Measurements from ENCODE around the gene PTCHD1.

The PTCHD1 gene

DNA sequence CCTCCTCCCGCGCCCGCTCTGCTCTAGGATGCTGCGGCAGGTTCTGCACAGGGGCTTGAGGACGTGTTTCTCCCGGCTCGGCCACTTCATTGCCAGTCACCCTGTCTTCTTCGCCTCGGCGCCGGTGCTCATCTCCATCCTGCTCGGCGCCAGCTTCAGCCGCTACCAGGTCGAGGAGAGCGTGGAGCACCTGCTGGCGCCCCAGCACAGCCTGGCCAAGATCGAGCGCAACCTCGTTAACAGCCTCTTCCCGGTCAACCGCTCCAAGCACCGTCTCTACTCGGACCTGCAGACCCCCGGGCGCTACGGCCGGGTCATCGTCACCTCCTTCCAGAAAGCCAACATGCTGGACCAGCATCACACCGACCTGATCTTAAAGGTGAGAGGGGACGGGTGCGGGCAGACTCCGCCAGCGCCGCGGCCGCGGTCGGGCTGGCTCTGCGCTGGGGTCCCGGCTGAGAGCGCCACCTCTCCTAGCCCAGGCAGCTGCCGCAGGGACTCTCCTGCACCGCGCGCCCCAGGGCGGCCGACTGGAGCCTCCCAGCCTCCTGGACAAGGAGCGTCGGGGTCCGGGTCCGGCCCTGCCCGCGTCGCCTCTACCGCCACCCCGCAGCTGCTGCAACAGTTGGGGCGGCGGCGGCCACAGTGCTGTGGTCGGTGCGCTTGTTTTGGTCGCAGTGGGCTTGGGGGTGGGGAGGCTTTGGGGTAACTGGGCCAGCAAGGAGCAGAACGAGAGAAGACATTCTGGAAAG lies at the start of gene PTCHD1:
Gene PTCHD1 (plus strand): TSS at position 2 of the 752 bp plus-strand sequence. CDS start 27 bp downstream, at position 29.
- DNase-seq = no peak

GRCh38 chrX:23286731-23287130 lies 47.9 kb upstream of the PTCHD1 start:
- DNase-seq = no peak

DNA sequence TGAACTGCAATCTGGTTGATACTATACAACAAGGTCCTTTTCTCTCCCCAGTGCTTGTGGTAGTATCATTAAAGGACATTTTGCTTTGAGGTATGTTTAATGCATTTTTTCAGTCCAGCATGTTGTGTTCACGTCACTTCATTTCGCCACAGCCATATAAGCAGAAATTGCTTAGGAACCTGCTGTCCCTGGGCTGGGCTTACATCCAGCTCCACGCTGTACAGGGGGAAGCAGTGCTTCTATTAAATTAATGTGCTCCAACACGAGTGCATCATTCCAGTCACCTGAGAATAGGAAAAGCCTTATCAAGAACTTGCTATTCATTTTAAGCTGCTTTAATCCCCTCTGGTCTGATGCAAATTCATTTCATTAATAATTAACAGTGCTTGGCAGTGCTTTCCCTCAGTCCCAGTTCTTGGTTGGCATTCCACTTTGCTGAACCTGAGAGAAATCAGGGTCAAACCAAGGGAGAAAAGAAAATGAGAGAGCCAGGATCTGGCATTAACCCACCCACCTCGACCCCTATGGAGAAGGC lies 47.4 kb upstream of the PTCHD1 start:
- no peak for DNase-seq

DNA sequence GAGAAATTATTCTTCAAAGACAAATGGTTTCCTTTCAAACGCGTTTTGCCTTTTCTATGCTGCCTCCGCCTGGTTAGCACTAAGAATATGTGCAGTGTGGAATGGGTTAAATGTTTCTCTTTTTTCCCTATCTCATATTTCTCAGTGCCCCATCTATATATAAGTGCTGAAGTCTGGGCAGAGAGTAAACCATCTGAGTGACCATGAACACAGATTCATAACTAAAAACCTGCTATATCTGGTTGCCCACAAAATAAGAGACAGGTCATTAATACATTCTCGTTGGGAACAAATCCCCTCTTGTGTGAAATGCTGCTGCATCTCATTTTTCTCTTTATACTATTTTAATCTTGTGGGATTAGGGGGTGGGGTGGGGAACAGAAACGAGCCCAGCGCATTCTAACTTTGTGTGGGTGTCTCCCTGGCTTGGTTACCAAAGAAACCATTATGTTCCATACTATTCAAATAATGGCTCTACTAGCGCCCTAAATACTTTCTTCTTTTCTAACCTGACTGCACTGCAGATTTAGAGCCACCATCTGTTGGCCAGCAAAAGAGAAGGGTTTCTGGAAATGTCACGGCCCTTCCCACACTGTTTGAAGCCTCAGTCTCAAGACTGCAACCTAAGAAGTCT lies 42.2 kb upstream of the PTCHD1 start:
- DNase-seq = no peak

DNA sequence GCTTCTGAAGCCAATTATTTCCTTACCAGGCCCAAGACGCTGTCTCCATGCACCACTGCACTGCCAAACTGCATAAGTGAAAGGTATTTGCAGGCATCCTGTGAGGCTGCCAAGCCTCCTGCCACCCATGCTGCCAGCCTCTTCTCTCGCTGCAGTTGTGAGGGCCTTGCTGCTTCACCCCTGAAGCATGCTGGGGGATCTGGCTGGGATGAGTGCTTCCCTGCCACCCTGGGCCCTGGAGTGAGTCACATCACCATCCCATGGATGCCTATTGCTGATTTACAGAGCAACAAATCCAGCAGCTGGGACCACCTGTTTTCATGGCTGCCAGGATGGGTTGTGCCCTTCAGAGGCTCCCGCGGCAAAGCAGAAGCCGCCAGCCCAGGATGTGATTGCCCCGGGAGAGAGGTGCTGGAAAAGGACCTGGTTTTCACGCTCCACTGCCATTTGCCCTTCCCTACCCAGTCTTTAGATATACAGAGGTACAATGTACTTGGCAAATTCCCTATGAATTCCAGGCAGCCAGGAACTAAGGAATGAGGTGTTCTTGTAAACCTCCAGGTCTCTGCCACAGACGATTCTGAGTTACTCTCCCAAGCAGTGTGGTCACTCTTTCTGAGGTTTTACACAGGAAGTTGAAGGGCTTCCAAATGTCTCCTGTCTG lies 41.5 kb upstream of the PTCHD1 start:
- no peak for DNase-seq

DNA sequence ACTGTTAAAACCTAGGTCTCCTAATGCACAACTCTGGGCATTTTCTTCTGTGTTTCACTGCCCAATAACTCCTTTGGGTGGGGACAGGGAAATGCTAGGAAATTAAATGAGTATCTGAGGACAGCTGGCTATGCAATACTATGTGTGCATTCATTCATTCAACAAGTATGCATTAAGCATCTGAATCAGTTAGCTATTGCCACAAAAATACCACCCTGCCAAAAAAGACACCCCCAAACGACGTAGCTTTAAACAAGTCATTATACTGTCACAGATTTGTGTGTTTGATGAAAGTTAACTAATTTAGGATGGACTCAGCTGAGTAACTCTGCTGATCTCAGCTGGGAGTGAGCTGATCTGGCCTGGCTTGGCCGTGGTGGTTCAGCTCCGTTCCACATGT lies 29.8 kb upstream of the PTCHD1 start:
- no peak for DNase-seq

GRCh38 chrX:23311731-23312130 lies 22.9 kb upstream of the PTCHD1 start:
- DNase-seq = no peak

DNA sequence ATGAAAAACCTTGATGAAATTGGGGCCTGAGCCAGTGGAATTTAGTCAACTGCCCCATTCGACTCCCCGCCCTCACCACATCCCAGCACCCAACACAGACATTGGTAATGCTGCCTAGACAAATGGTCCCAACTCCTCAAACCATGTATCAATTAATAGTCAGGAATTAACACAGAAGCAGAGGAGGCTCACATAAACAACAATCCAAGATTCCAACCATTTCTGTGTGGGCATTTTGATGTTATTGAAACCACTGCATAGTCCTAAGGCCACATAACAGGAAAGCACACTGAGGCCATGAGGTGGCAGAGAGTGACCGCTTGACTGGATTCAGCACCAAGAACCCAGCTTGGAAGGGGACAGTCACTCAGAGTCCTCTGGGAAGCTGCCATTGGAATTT lies 22.5 kb upstream of the PTCHD1 start:
- DNase-seq = no peak

DNA sequence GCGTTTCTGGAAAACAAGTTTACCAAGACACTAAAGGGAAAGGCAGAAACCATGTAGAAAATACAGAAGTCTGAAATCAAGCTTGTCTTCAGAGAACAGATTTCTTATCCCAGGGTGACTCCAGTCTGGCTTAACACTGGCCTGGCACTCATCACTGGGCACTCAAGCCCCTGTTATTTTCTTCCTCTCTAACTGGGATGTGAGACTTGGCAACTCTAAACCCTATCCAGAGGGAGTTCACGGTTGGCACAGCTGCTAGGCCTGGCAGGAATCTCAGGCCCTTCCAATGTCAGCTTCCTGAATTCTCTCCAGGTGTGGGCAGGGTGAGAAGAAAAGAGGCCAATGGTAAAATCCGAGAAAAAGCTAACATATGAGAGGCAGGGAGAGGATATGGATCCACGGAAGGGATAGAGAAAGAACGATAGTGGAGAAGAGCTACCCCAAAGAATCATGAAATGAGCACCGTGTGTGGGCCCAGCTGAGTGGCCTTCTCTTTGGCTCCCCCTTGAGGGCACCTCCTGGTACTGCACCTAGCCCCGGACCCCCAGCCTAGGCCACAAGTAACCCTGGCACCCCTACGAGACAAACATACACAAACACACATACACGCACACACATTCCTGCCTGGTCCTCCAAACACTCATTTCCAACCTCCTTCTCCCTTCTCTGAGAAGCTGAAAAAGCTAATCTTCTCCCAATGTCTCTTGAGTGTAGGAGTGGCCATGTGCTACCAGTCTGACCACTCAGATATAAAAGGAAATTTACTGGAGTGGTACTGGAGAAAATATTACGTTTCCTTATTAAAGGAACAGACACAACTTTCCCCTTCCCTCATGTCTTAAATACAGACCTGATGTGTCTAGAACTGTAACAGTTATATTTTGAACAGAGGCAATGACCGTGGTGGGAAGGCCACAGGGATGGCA lies 16.6 kb upstream of the PTCHD1 start:
- DNase-seq = no peak

DNA sequence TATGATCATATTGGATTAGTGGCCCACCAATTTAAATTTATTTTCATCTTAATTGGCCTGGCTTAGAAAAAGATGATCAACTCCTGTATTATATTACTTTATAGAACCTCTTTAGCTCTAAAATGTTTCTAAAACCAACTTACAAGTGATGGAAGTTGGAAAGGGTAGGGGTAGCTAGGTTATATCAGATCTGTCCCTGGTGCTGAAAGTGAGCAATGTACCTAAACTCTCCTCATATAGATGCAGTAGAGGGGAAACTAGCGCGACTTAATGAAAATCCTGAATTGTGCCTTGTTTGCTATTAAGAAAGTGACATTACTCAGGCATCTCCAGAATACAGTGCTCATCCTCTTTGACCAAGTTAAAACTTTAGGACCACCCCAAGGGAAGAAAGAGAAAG lies 7.5 kb upstream of the PTCHD1 start:
- no peak for DNase-seq

- DNase-seq = no peak
Measured at GRCh38 chrX:23331701-23332100, 2.9 kb upstream of the PTCHD1 start.

- DNase-seq = no peak
Measured at GRCh38 chrX:23332101-23332887, 2.4 kb upstream of the PTCHD1 start.

- DNase-seq = no peak
Measured at GRCh38 chrX:23332888-23333821, 1.5 kb upstream of the PTCHD1 start.

DNA sequence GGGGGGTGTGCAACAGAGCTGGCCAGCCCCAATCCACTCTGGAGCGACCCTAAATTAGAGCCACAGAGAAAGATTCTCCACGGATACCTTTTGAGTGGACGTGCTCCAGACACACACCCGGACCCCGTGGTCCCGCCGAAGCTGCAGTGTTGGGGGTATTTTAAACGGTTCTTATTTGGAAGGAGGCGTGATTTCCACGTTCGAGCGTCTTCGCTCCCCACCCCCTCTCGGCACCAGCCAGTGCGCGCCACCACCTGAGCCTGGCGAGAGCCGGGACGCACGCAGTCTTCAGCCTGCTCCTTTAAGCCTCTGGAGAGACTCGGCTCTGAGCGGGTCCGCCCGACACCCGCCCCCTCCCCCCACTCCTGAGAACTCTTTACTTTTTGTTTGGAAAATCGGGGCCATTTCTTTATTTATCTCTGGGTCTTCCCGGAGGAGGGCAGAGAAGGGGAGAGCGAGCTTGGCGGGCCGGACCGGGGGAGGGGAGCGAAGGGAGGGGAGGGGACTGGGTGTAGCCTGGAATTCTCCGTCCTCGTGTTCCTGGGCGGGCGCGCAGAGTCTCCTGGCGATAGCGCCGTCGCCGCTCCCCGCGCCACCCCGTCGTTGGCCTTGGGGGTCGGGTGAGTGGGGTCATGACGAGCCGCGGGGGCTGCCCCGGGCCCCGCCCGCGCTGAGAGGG lies 668 bp upstream of the PTCHD1 start:
- DNase-seq = no peak

GRCh38 chrX:23334521-23334847 lies 165 bp upstream of the PTCHD1 start:
- DNase-seq = no peak

GRCh38 chrX:23338334-23338733 lies 3.7 kb downstream of the PTCHD1 start:
- DNase-seq = no peak

GRCh38 chrX:23341452-23341851 lies 6.8 kb downstream of the PTCHD1 start:
- no peak for DNase-seq

- no peak for DNase-seq
Measured at GRCh38 chrX:23344238-23344903, 9.7 kb downstream of the PTCHD1 start.

DNA sequence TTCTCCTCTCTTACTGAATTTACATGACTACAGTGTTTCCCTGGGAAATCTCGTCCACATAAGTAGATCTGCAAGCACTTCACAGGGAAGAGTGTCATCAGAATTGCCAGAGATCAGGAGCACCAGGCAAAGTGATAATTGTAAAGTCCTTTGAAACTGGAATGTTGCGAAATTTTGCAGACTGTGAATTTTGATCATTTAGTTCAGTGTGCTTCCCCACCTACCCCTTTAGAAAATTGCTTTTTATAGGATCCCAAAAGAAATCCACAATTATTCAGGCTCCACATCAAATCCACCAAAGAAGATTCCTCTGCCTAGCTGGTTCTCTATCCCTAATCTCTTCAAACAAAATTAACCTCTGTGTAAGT lies 10.2 kb downstream of the PTCHD1 start:
- no peak for DNase-seq

DNA sequence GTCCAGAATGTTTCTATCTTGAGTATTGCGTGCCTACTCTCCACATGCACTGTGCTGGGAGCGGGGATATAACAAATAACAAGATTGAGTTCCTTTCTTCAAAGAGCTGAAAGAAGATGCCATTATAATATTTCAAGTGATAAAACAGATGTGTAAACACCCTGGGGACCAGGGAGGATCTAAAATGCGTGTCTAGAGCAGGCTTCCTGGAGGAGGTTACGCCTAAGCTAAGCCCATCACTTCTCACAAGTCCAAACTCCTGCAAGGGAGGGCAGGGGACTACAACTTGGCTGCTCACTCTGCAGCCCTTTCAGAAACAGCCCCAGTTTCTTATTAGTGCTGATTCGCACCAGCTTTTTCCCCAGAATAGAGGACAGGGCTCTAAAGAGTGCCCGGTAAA lies 21.5 kb downstream of the PTCHD1 start:
- no peak for DNase-seq
